Stimulated activated CD4-positive, alpha-beta T cell treated with anti-CD3 and anti-CD28 coated beads, Interleukin-12 subunit alpha, Interleukin-12 subunit beta, amount 100 ng/mL, for 24 hours (primary cell): ENCODE results near the gene COL8A1.

Source experiments
- DNase-seq, 2 experiments: peaks; one replicate each; pipeline ENCODE4 v3.0.0-alpha.2; 2020; ENCODE audit warnings: low read depth in 2 of 2

The COL8A1 gene

GRCh38 chr3:99843590-99844258, 205.3 kb downstream of the COL8A1 start:
- DNase-seq, result no peak

GRCh38 chr3:99845331-99845730, 206.9 kb downstream of the COL8A1 start:
- no peak for DNase-seq

DNA sequence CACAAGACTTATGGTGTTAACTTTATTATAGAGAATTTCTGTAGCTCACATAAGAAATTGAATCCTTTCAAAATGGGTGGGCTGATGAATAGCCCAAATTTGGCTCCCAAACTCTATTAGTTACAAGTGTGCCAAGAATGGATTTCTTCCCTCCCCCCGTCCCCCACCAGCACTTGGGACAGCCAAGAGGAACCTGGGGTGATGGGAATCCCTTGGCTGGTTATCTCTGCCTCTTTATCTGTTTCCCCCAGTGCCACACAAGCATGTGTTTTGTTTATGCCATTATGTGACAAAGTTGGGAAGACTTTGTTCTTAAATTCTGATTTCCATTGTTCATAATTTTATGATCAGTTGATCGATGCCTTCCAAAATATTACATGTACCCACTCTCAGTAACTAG, 207.6 kb downstream of the COL8A1 start:
- no peak for DNase-seq

GRCh38 chr3:99846477-99847160, 208.2 kb downstream of the COL8A1 start:
- DNase-seq, result no peak

GRCh38 chr3:99848433-99848832, 210.0 kb downstream of the COL8A1 start:
- no peak for DNase-seq
